ENCODE measurements around the gene CLEC2D.

DNA sequence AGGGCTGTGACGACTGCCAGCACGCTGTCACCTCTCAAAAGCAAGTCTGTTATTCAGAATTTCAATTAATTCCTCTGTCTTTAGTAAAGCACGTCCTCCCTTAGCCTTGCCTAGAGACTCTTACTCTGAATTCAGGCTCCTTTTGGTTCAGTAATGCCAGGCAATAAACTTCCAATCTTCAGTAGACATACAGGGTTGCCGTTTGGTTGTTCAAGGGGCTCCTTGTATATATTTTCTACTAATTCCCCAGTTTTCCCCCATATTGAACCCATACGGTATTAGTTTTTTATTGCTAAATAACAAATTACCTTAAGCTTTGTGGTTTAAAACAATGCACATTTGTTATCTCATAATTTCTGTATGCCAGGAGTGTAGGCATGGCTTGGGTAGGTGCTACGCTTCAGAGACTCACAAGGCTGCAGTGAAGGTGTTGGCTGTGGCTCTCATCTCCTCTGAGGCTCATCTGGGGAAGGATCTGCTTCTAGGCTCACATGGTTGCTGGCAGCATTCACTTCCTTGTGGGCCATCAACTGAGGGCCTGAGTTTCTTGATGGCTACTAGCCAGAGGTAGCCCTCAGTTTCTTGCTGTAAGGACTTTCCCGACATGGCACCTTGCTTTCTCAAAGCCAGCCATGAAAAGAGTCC, 70.7 kb downstream of the CLEC2D start:
- TF ChIP-seq CTCF (IDR thresholded peaks at IDR 0.05) (no peak), POLR2AphosphoS5 (IDR thresholded peaks at IDR 0.05) (no peak), POLR2A (IDR thresholded peaks at IDR 0.05) (no peak), EP300 (IDR thresholded peaks at IDR 0.05) (no peak)

Data from sigmoid colon (tissue), 4 donors.